PC-9 (cell line): ENCODE data around the gene TMEM135.

Experiments used
- CTCF ChIP-seq: fragments of 200-600 bp; sonication (generic); conservative IDR thresholded peaks from 2 replicates; pipeline ENCODE4 v1.6.1; 2017; ENCODE audit warnings: mixed run types, antibody characterized with exemption, mild to moderate bottlenecking, moderate library complexity
- EZH2 ChIP-seq: fragments of 200-600 bp; sonication (generic); IDR thresholded peaks from 2 replicates; pipeline ENCODE4 v1.8.0; 2017; ENCODE audit warnings: antibody characterized with exemption, low read depth

DNA sequence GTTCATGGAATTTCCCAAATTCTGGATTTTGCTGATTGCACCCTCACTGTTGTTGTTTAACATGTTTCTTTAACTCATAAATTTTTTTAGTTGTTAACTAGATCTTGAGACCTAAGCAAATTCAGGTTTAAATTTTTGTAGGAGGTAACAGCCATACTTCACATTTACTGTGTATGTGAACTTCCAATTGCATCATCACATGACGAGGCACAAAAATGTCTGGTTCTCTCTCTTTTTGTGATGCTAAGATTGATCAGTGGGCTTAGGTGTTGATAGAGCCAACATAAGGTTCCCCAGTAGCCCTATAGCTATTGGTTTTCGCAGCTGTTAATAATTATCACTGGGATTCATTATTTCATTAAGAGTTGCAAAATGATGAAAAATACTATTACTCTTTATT, 277.5 kb downstream of the TMEM135 start:
- no peak for TF ChIP-seq CTCF
- TF ChIP-seq EZH2: no peak
